ENCODE measurements around the gene GTF2H1. TPM values are rescaled to one million over a fixed set of nuclear protein-coding genes. Genes with fewer than 3 reads are reported as not detected.

The GTF2H1 gene
- total and polyA plus RNA-seq, 2 experiments from 2014 or later = 33.8 to 66.2 TPM

- Histone ChIP-seq H3K9me2 (replicated peaks; ENCODE audit: insufficient read depth) (no peaks in the 10 kb centered on the region), H3K36me3 (replicated peaks; ENCODE audit: insufficient read depth, low read depth) (no peaks in the 10 kb centered on the region), H2AFZ (no peak overlapping the region), H3K4me1 (ENCODE audit: insufficient read depth) (no peaks in the 10 kb centered on the region), H3K4me3 (no peak overlapping the region), H3K4me2 (no peak overlapping the region), H3K79me2 (no peaks in the 10 kb centered on the region), H3K27ac (no peak overlapping the region), H3K9me3 (ENCODE audit: low read depth) (no peaks in the 10 kb centered on the region), H4K20me1 (ENCODE audit: insufficient read depth, poor library complexity, severe bottlenecking) (no peaks in the 10 kb centered on the region), H3K27me3 (no peaks in the 10 kb centered on the region)
- WGBS (ENCODE audit: low lambda C conversion rate, missing lambda C conversion rate) = 92% methylated on average over 4 of the region's 4 CpGs
- no peak for TF ChIP-seq CTCF (IDR thresholded peaks at IDR 0.05; ENCODE audit: poor library complexity)
- no peak for TF ChIP-seq EZH2 (IDR thresholded peaks at IDR 0.05; ENCODE audit: borderline replicate concordance)
- no peak for TF ChIP-seq EZH2phosphoT487 (IDR thresholded peaks at IDR 0.05; ENCODE audit: low read depth, severe bottlenecking, unreplicated experiment)
- DNase-seq (ENCODE audit: low spot score) = no peak
These were observed 43.4 kb downstream of the GTF2H1 start for GRCh38 chr11:18365741-18366140.

GRCh38 chr11:18366286-18366685, 43.9 kb downstream of the GTF2H1 start:
- Histone ChIP-seq H2AFZ (no peak overlapping the region), H3K4me2 (no peak overlapping the region), H3K9me2 (replicated peaks; ENCODE audit: insufficient read depth) (no peaks in the 10 kb centered on the region), H3K4me3 (no peak overlapping the region), H3K9me3 (ENCODE audit: low read depth) (no peaks in the 10 kb centered on the region), H4K20me1 (ENCODE audit: insufficient read depth, poor library complexity, severe bottlenecking) (no peaks in the 10 kb centered on the region), H3K27ac (no peak overlapping the region), H3K36me3 (replicated peaks; ENCODE audit: insufficient read depth, low read depth) (no peaks in the 10 kb centered on the region), H3K27me3 (no peaks in the 10 kb centered on the region), H3K79me2 (no peaks in the 10 kb centered on the region), H3K4me1 (ENCODE audit: insufficient read depth) (no peaks in the 10 kb centered on the region)
- no peak for DNase-seq (ENCODE audit: low spot score)
- TF ChIP-seq EZH2phosphoT487 (IDR thresholded peaks at IDR 0.05; ENCODE audit: low read depth, severe bottlenecking, unreplicated experiment) (no peak), EZH2 (IDR thresholded peaks at IDR 0.05; ENCODE audit: borderline replicate concordance) (no peak), CTCF (IDR thresholded peaks at IDR 0.05; ENCODE audit: poor library complexity) (no peak)
- WGBS (ENCODE audit: low lambda C conversion rate, missing lambda C conversion rate) = 98% methylated on average over 4 of the region's 4 CpGs

DNA sequence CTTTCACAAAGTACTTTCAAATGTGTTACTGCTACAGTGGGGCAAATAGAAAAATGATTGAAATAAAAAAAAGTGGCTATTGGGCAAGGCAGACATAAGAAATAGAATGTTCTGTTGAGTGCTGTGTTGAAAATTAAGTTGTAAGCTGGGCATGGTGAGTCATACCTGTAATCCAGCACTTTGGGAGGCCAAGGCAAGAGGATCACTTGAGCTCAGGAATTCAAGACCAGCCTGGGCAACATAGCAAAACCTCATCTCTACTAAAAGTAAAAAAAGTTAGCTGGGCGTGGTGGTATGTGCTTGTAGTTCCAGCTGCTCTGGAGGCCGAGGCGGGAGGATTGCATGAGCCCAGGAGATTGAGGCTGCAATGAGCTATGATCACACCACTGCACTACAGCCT, 45.1 kb downstream of the GTF2H1 start:
- H2AFZ ChIP-seq = no peak overlapping the region
- no peak overlapping the region for H3K27ac ChIP-seq
- WGBS (ENCODE audit: low lambda C conversion rate, missing lambda C conversion rate) = 100% methylated on average over 3 of the region's 3 CpGs
- H4K20me1 ChIP-seq (ENCODE audit: insufficient read depth, poor library complexity, severe bottlenecking) = no peaks in the 10 kb centered on the region
- H3K79me2 ChIP-seq = no peaks in the 10 kb centered on the region
- H3K4me3 ChIP-seq = no peak overlapping the region
- no peaks in the 10 kb centered on the region for H3K36me3 ChIP-seq (replicated peaks; ENCODE audit: insufficient read depth, low read depth)
- H3K27me3 ChIP-seq = no peaks in the 10 kb centered on the region
- no peaks in the 10 kb centered on the region for H3K9me2 ChIP-seq (replicated peaks; ENCODE audit: insufficient read depth)
- no peak for DNase-seq (ENCODE audit: low spot score)
- TF ChIP-seq EZH2 (IDR thresholded peaks at IDR 0.05; ENCODE audit: borderline replicate concordance) (no peak), EZH2phosphoT487 (IDR thresholded peaks at IDR 0.05; ENCODE audit: low read depth, severe bottlenecking, unreplicated experiment) (no peak), CTCF (IDR thresholded peaks at IDR 0.05; ENCODE audit: poor library complexity) (no peak)
- no peaks in the 10 kb centered on the region for H3K4me1 ChIP-seq (ENCODE audit: insufficient read depth)
- no peaks in the 10 kb centered on the region for H3K9me3 ChIP-seq (ENCODE audit: low read depth)
- no peak overlapping the region for H3K4me2 ChIP-seq

- Histone ChIP-seq H3K4me3 (no peak overlapping the region), H3K4me2 (no peak overlapping the region), H3K27ac (no peak overlapping the region), H4K20me1 (ENCODE audit: insufficient read depth, poor library complexity, severe bottlenecking) (no peaks in the 10 kb centered on the region), H2AFZ (no peak overlapping the region), H3K79me2 (no peaks in the 10 kb centered on the region), H3K27me3 (no peaks in the 10 kb centered on the region), H3K4me1 (ENCODE audit: insufficient read depth) (no peaks in the 10 kb centered on the region), H3K9me2 (replicated peaks; ENCODE audit: insufficient read depth) (no peaks in the 10 kb centered on the region), H3K36me3 (replicated peaks; ENCODE audit: insufficient read depth, low read depth) (no peaks in the 10 kb centered on the region), H3K9me3 (ENCODE audit: low read depth) (no peaks in the 10 kb centered on the region)
- TF ChIP-seq EZH2 (IDR thresholded peaks at IDR 0.05; ENCODE audit: borderline replicate concordance) (no peak), EZH2phosphoT487 (IDR thresholded peaks at IDR 0.05; ENCODE audit: low read depth, severe bottlenecking, unreplicated experiment) (no peak), CTCF (IDR thresholded peaks at IDR 0.05; ENCODE audit: poor library complexity) (no peak)
- 83% methylated on average over 2 of the region's 2 CpGs for WGBS (ENCODE audit: low lambda C conversion rate, missing lambda C conversion rate)
- no peak for DNase-seq (ENCODE audit: low spot score)
These were observed 45.9 kb downstream of the GTF2H1 start for GRCh38 chr11:18368221-18368620.

Data from hepatocyte (in vitro differentiated cells).